Measurements from ENCODE around the gene ASB10. TPM values are rescaled to one million over a fixed set of nuclear protein-coding genes. Genes with fewer than 3 reads are reported as not detected.

ASB10 gene
- total and polyA plus RNA-seq, 2 of the 13 experiments (the other 11 are each of a cell fraction or from before 2014, with no cell fraction given) = not detected

GRCh38 chr7:151142686-151143040 lies 44.4 kb downstream of the ASB10 start:
- in situ Hi-C loops (cut with HindIII; ENCODE audit: extremely low pct_ligation_motif_present, low pct_unique_long_range_greater_than_20kb) = no loop called here
- POLR2A ChIA-PET = no interaction called here
- 80% methylated on average over 1 of the region's 10 CpGs for WGBS (ENCODE audit: low lambda C conversion rate)
- Histone ChIP-seq H3K4me1 (ENCODE audit: insufficient read depth, low read length) (no peaks in the 10 kb centered on the region), H3K27ac (ENCODE audit: extremely low read length, insufficient read depth, low read length) (no peak overlapping the region), H3K79me2 (ENCODE audit: insufficient read depth, low read length) (no peaks in the 10 kb centered on the region), H3K9ac (ENCODE audit: insufficient read depth, low read depth, low read length) (no peak overlapping the region), H3K4me3 (replicated peaks in 1 of 3; ENCODE audit: insufficient read depth in 1 of 3, low read depth in 2 of 3, low read length in 3 of 3) (no peak overlapping the region), H2AFZ (ENCODE audit: low read length) (no peak overlapping the region), H3K36me3 (replicated peaks in 1 of 2; ENCODE audit: control insufficient read depth in 1 of 2, insufficient read depth in 2 of 2, low read length in 2 of 2) (peaks cover 15 to 31% of the 10 kb centered on the region in 2 experiments), H3K9me3 (ENCODE audit: low read length) (no peaks in the 10 kb centered on the region), H3K27me3 (ENCODE audit: control insufficient read depth in 1 of 2, insufficient read depth in 2 of 2, low read length in 2 of 2) (no peaks in the 10 kb centered on the region), H4K20me1 (ENCODE audit: insufficient read depth, low read length) (no peaks in the 10 kb centered on the region), H3K4me2 (ENCODE audit: low read depth, low read length) (no peak overlapping the region)
- no peak for DNase-seq (ENCODE audit: low spot score)
- no peak for FAIRE-seq
- BruUV-seq (replicated peaks) = no TSS peak
- no peak for ATAC-seq
- TF ChIP-seq ADNP (CRISPR knock-in tag; IDR thresholded peaks at IDR 0.05) = no peak
- no peak for TF ChIP-seq ZNF580 (CRISPR knock-in tag; IDR thresholded peaks at IDR 0.05; ENCODE audit: borderline replicate concordance, low read depth)
- 0 out of 2 replicates have a peak, but pooled peaks have one; percentile 15 for TF ChIP-seq ZBTB33 (CRISPR knock-in tag; IDR thresholded peaks at IDR 0.05)
- no peak for TF ChIP-seq SNAI1 (CRISPR knock-in tag; IDR thresholded peaks at IDR 0.05; ENCODE audit: borderline replicate concordance)
- no peak for TF ChIP-seq PPARG (CRISPR knock-in tag; conservative IDR thresholded peaks at IDR 0.05)
- TF ChIP-seq BCL3 (CRISPR knock-in tag; IDR thresholded peaks at IDR 0.05) = no peak
- intact Hi-C loops (cut with micrococcal nuclease; ENCODE audit: unreplicated experiment) = no loop called here
- CTCF ChIA-PET (ENCODE audit: low intra/inter-chr PET ratio, low total read pairs) = no interaction called here
